Stimulated activated CD4-positive, alpha-beta T cell treated with anti-CD3 and anti-CD28 coated beads, Interleukin-1b, Interleukin-23, amount 100 ng/mL, for 48 hours (primary cell): ENCODE results near the gene RNF180.
"Not testable (repeated sequence)": the region's sequence is repeated elsewhere in the genome, so short reads cannot be mapped to it uniquely, and the experiment has no call there.

Experiments used
- DNase-seq: peaks from one replicate; pipeline ENCODE4 v3.0.0-alpha.2; 2020

Gene RNF180

GRCh38 chr5:64181440-64181839 is 15.8 kb downstream of the RNF180 start:
- no peak for DNase-seq

- no peak for DNase-seq
These were observed 18.3 kb downstream of the RNF180 start for GRCh38 chr5:64183956-64184355.

- no peak for DNase-seq
These were observed 19.2 kb downstream of the RNF180 start for GRCh38 chr5:64184832-64185231.

- DNase-seq = no peak
These were observed 23.1 kb downstream of the RNF180 start for GRCh38 chr5:64188776-64189175.

GRCh38 chr5:64190562-64191306 is 25.1 kb downstream of the RNF180 start:
- DNase-seq = no peak

GRCh38 chr5:64195981-64196380 is 30.3 kb downstream of the RNF180 start:
- no peak for DNase-seq

- no peak for DNase-seq
These were observed 33.8 kb downstream of the RNF180 start for GRCh38 chr5:64199425-64199824.

- no peak for DNase-seq
These were observed 36.4 kb downstream of the RNF180 start for GRCh38 chr5:64201996-64202395.

GRCh38 chr5:64206653-64207052 is 41.0 kb downstream of the RNF180 start:
- DNase-seq = no peak

- DNase-seq = no peak
These were observed 42.3 kb downstream of the RNF180 start for GRCh38 chr5:64207978-64208377.

GRCh38 chr5:64209353-64209752 is 43.7 kb downstream of the RNF180 start:
- DNase-seq = no peak

- DNase-seq = no peak
These were observed 45.2 kb downstream of the RNF180 start for GRCh38 chr5:64210866-64211265.

- no peak for DNase-seq
These were observed 47.4 kb downstream of the RNF180 start for GRCh38 chr5:64213011-64213410.

- no peak for DNase-seq
These were observed 47.9 kb downstream of the RNF180 start for GRCh38 chr5:64213531-64213930.

- no peak for DNase-seq
These were observed 48.5 kb downstream of the RNF180 start for GRCh38 chr5:64214132-64214531.

GRCh38 chr5:64221911-64222310 is 56.3 kb downstream of the RNF180 start:
- DNase-seq = no peak

GRCh38 chr5:64225286-64225981 is 59.8 kb downstream of the RNF180 start:
- not testable (repeated sequence) for DNase-seq

- not testable (repeated sequence) for DNase-seq
These were observed 61.5 kb downstream of the RNF180 start for GRCh38 chr5:64227131-64227537.

GRCh38 chr5:64229163-64229774 is 63.6 kb downstream of the RNF180 start:
- no peak for DNase-seq

- no peak for DNase-seq
These were observed 95.1 kb downstream of the RNF180 start for GRCh38 chr5:64260756-64261155.

GRCh38 chr5:64269164-64269563 is 103.5 kb downstream of the RNF180 start:
- DNase-seq = no peak

- no peak for DNase-seq
These were observed 107.6 kb downstream of the RNF180 start for GRCh38 chr5:64273276-64273675.

GRCh38 chr5:64285188-64286130 is 119.8 kb downstream of the RNF180 start:
- no peak for DNase-seq
